Heart left ventricle (tissue), 13 donors: ENCODE data around the gene PLCB4.

Experiments used
- CTCF ChIP-seq, 12 donors: fragments of 200-600 bp; sonication (generic) in 4 of 12; IDR thresholded peaks; one replicate each; pipeline versions ENCODE4 v1.5.0 to v1.8.0; 2018 to 2022; ENCODE audit warnings: antibody characterized with exemption in 12 of 12, mild to moderate bottlenecking in 5 of 12
- POLR2A ChIP-seq, 2 donors: fragments of 450-650 bp; IDR thresholded peaks; one replicate each; pipeline ENCODE4 v1.6.1; 2017; ENCODE audit warnings: antibody characterized with exemption in 2 of 2, mild to moderate bottlenecking in 2 of 2, moderate library complexity in 2 of 2
- donor health status: ischemic (EF 13 %, LVEDD 7.1; RV severe dilation, severe dysfunction).
- donor health status: DM: no; HTN: yes; CAD: no.
- donor health status: DM: no; HTN: no; CAD: no.
- donor health status: ischemic (EF 25% LVEDD 6.9; RV normal size, moderate dysfunction).
- donor health status: ischemic (EF 25% LVEDD 5.7; RV mildly dilated, moderate dysfunction).
- donor health status: ischemic (EF 35%, LVEDD 5.7; RV mildly dilated, moderate dysfunction).
- donor health status: nonischemic (EF 11% LVEDD 7.7; RV severe dilation, severe dysfunction).
- donor health status: DM: yes; HTN: yes; CAD: no.
- donor health status: PGD.
- donor health status: ischemic (EF 29% LVEDD 5.4; RV normal size, mild dysfunction).
- donor health status: nonischemic (EF 23%, LVEDD 6.1; RV moderate dilation, normal function).

DNA sequence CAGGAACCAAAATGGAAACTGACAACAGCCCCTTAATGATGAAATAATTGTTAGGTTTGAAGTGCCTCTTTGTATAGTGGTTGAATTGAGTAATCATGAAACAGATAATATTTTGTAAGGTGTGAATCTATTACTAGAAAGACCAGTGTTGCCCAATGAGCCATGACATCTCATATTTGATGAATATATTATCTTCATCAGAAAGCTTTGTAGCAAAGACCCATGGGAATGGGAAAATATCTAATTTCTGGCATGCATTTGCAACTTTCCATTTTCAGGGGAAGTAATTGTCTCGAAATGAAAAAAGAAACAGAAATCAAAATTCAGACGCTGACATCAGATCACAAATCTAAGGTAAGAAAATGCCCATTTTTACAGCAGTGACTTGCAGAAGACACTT lies 388.2 kb downstream of the PLCB4 start:
- no peak for TF ChIP-seq CTCF (IDR thresholded peaks at IDR 0.05)
- no peak for TF ChIP-seq POLR2A (IDR thresholded peaks at IDR 0.05)
